MM.1S (cell line): ENCODE results near the gene DNAJC5.
"Not testable (repeated sequence)": the region's sequence is repeated elsewhere in the genome, so short reads cannot be mapped to it uniquely, and the experiment has no call there.

Experiments used
- DNase-seq: peaks from one replicate; pipeline ENCODE4 v3.0.0-alpha.2; 2015
- H2AFZ ChIP-seq: fragments of 300-600 bp; sonication (generic); 2 replicates; pipeline ENCODE4 v1.6.0; 2016; ENCODE audit warnings: antibody characterized with exemption, low read length
- H3F3A ChIP-seq: fragments of 300-600 bp; sonication (generic); 2 replicates; pipeline ENCODE4 v1.6.1; 2016; ENCODE audit warnings: mild to moderate bottlenecking, antibody characterized with exemption, low read length, moderate library complexity, mixed read lengths; ENCODE audit not compliant: insufficient read depth
- H3K27ac ChIP-seq: fragments of 300-600 bp; sonication (generic); 2 replicates; pipeline ENCODE4 v1.5.1; 2016; ENCODE audit warnings: mild to moderate bottlenecking, low read length
- H3K27me3 ChIP-seq: fragments of 300-600 bp; sonication (generic); replicated peaks from 2 replicates; pipeline ENCODE4 v1.6.0; 2016; ENCODE audit warnings: low read length; ENCODE audit not compliant: insufficient read depth
- H3K36me3 ChIP-seq: fragments of 300-600 bp; sonication (generic); replicated peaks from 2 replicates; pipeline ENCODE4 v1.6.1; 2016; ENCODE audit warnings: mild to moderate bottlenecking, low read length, mixed read lengths; ENCODE audit not compliant: insufficient read depth
- H3K4me1 ChIP-seq: fragments of 300-600 bp; sonication (generic); 2 replicates; pipeline ENCODE4 v1.6.1; 2016; ENCODE audit warnings: low read length, mixed read lengths
- H3K4me2 ChIP-seq: fragments of 300-600 bp; sonication (generic); 2 replicates; pipeline ENCODE4 v1.6.0; 2016; ENCODE audit warnings: low read depth, low read length
- H3K4me3 ChIP-seq: fragments of 300-600 bp; sonication (generic); 2 replicates; pipeline ENCODE4 v1.5.1; 2016; ENCODE audit warnings: low read length, mixed read lengths
- H3K79me2 ChIP-seq: fragments of 300-600 bp; sonication (generic); 2 replicates; pipeline ENCODE4 v1.6.1; 2016; ENCODE audit warnings: mixed run types, low read length, mixed read lengths
- H3K9ac ChIP-seq: fragments of 300-600 bp; sonication (generic); 2 replicates; pipeline ENCODE4 v1.6.1; 2016; ENCODE audit warnings: low read length, mixed read lengths
- H3K9me2 ChIP-seq: fragments of 300-600 bp; sonication (generic); replicated peaks from 2 replicates; pipeline ENCODE4 v1.6.1; 2016; ENCODE audit warnings: mild to moderate bottlenecking, low read length, mixed read lengths; ENCODE audit not compliant: insufficient read depth
- H3K9me3 ChIP-seq: fragments of 300-600 bp; sonication (generic); replicated peaks from 2 replicates; pipeline ENCODE4 v1.6.1; 2016; ENCODE audit warnings: mild to moderate bottlenecking, low read length, mixed read lengths; ENCODE audit not compliant: insufficient read depth
- H4K20me1 ChIP-seq: fragments of 300-600 bp; sonication (generic); 2 replicates; pipeline ENCODE4 v1.6.1; 2016; ENCODE audit warnings: mild to moderate bottlenecking, low read length, moderate library complexity, mixed read lengths; ENCODE audit not compliant: insufficient read depth
- EZH2 ChIP-seq: fragments of 300-600 bp; sonication (generic); optimal IDR thresholded peaks from 2 replicates; pipeline ENCODE3; 2017; ENCODE audit warnings: low read depth, mild to moderate bottlenecking, antibody characterized with exemption, low read length, mixed read lengths
- EZH2phosphoT487 ChIP-seq: fragments of 300-600 bp; sonication (generic); IDR thresholded peaks from 2 replicates; pipeline ENCODE4 v1.6.1; 2018; ENCODE audit warnings: antibody characterized with exemption, low read length
- TF ChIP-seq, protein P1 (sequence below): fragments of 300-600 bp; sonication (generic); IDR thresholded peaks from 2 replicates; pipeline ENCODE4 v1.5.1; 2016; ENCODE audit warnings: antibody characterized with exemption, low read length, mixed read lengths

The DNAJC5 gene

DNA sequence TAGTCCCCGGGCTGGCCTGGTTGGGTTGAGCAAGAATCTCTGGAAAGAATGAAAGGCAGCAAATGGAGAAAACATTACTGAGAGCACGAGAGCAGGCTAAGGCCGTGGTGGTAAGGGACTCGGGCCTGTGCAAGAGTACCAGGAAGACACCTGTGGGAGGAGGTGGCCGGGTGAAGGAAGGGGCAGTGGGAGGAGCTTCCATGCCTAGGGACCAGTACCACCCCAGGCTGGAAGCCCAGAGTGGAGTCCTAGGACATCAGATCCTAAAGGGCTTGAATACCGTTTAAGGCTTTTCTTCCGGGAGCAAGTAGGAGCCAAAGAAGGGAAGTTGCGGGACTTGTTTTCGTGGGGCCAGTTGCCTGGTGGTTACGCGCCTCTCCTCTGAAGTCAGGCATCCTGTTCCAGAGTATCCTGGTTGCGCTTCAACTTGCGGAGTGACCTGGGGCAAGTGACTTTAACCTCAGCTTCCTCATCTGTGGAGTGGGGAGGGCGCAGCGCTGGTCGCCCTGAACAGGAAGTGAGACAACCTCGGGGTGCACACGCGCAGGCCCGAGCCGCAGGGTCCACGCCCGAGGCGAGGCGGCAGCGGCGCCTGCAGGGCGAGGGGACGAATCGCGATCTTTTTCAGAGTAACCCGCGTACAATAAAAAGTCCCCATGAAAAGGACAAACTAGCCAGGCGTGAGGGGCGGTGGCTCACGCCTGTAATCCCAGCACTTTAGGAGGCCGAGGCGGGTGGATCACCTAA, 31.0 kb upstream of the DNAJC5 start:
- H3K4me1 ChIP-seq: peaks cover 8% of the 10 kb centered on the region
- TF ChIP-seq EZH2phosphoT487 (no peak), EZH2 (no peak)
- TF ChIP-seq, protein P1, sequence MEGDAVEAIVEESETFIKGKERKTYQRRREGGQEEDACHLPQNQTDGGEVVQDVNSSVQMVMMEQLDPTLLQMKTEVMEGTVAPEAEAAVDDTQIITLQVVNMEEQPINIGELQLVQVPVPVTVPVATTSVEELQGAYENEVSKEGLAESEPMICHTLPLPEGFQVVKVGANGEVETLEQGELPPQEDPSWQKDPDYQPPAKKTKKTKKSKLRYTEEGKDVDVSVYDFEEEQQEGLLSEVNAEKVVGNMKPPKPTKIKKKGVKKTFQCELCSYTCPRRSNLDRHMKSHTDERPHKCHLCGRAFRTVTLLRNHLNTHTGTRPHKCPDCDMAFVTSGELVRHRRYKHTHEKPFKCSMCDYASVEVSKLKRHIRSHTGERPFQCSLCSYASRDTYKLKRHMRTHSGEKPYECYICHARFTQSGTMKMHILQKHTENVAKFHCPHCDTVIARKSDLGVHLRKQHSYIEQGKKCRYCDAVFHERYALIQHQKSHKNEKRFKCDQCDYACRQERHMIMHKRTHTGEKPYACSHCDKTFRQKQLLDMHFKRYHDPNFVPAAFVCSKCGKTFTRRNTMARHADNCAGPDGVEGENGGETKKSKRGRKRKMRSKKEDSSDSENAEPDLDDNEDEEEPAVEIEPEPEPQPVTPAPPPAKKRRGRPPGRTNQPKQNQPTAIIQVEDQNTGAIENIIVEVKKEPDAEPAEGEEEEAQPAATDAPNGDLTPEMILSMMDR: peak; percentile 75
- H4K20me1 ChIP-seq: no peaks in the 10 kb centered on the region
- peak overlapping the region; percentile 96 for H3K4me2 ChIP-seq
- peak overlapping the region; percentile 59 for H2AFZ ChIP-seq
- 0 out of 2 replicates have a peak, but pooled peaks cover 2% of the 10 kb centered on the region for H3K27me3 ChIP-seq
- DNase-seq: peak; percentile 90
- 0 out of 2 replicates have a peak, but pooled peaks cover 2% of the 10 kb centered on the region for H3K36me3 ChIP-seq
- peaks cover 47% of the 10 kb centered on the region for H3K79me2 ChIP-seq
- H3K9ac ChIP-seq: peak overlapping the region; percentile 63
- H3K9me2 ChIP-seq: no peaks in the 10 kb centered on the region
- H3K9me3 ChIP-seq: no peaks in the 10 kb centered on the region
- peaks cover 20% of the 10 kb centered on the region; the same call in 1 of the 2 replicates for H3F3A ChIP-seq
- peak overlapping the region; percentile 92 for H3K4me3 ChIP-seq
- peak overlapping the region; percentile 70 for H3K27ac ChIP-seq

DNA sequence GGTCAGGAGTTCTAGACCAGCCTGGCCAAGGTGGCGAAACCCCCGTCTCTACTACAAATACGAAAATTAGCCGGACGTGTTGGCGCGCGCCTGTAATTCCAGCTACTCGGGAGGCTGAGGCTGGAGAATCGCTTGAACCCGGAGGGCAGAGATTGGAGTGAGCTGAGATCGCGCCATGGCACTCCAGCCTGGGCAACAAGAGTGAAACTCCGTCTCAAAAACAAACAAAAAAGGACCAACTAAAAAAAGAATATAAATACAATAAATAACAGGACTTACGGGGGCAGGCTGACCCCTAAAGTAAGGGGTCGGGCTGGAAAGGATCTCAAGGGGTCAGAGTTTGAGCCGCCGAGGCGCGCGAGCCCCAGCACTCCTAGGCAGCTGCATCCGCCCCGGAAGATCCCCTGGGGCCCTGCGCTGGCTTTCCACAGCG, 30.4 kb upstream of the DNAJC5 start:
- Histone ChIP-seq H2AFZ (peak overlapping the region; percentile 59), H3K27ac (peak overlapping the region; percentile 70; the same call in 1 of the 2 replicates)

DNA sequence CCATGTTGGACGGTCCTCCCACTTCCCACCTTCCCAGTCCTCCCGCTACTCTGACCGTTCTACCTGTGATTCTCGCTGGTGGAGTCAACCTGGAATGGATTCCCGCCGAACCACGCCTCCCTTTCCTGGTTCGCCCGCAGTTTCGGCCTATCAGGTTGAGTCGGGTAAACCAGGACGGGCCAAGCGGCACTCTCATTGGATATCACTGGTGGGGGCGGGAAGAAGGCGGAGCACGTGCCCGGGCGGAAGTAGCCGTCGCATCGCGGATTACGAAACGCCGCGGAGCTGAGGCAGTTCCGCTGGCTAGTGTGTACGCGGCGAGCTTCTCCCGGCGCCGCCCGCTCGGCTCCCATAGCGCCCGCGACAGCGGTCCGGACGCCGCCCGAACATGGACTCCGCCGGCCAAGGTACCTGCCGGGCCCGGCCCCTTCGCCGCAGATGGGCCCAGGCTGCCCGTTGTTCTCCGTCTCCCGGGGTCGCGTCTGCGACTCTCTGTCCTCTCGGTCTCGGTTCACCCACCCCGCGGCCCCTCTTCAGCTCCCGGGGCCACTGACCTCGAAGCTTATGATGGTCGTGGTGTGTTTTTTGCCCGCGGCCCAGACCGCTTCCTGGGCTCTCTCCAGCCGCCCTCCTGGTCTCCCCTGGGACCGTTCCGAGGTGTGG, 29.8 kb upstream of the DNAJC5 start, which contains the start of gene TPD52L2:
TSS of gene TPD52L2 (plus strand) at position 293 of the 663 bp plus-strand sequence. CDS start at position 389, 96 bp downstream.
- Histone ChIP-seq H3K9me3 (no peaks in the 10 kb centered on the region), H4K20me1 (no peaks in the 10 kb centered on the region), H3K9me2 (no peaks in the 10 kb centered on the region), H3K79me2 (peaks cover 56% of the 10 kb centered on the region), H3K4me3 (peak within 1 kb of the TSS; percentile 92), H3K4me1 (peaks cover 8% of the 10 kb centered on the region), H3F3A (peaks cover 20% of the 10 kb centered on the region; the same call in 1 of the 2 replicates), H3K27ac (peak within 1 kb of the TSS; percentile 70), H3K4me2 (peak within 1 kb of the TSS; percentile 96), H3K27me3 (no peaks in the 10 kb centered on the region), H3K9ac (peak within 1 kb of the TSS; percentile 87), H3K36me3 (0 out of 2 replicates have a peak, but pooled peaks cover 2% of the 10 kb centered on the region), H2AFZ (peak within 1 kb of the TSS; percentile 91)
- DNase-seq: peak; percentile 98
- TF ChIP-seq EZH2: no peak
- no peak for TF ChIP-seq EZH2phosphoT487
- TF ChIP-seq, protein P1: no peak

More for the DNA sequence above, 30.4 kb upstream of the DNAJC5 start:
- peaks cover 8% of the 10 kb centered on the region for H3K4me1 ChIP-seq
- no peaks in the 10 kb centered on the region for H3K9me2 ChIP-seq
- H3K4me2 ChIP-seq: peak overlapping the region; percentile 96
- H3K27me3 ChIP-seq: no peaks in the 10 kb centered on the region
- peaks cover 20% of the 10 kb centered on the region; the same call in 1 of the 2 replicates for H3F3A ChIP-seq
- H3K36me3 ChIP-seq: 0 out of 2 replicates have a peak, but pooled peaks cover 2% of the 10 kb centered on the region
- H3K9me3 ChIP-seq: no peaks in the 10 kb centered on the region
- DNase-seq: peak; percentile 14
- no peaks in the 10 kb centered on the region for H4K20me1 ChIP-seq
- H3K4me3 ChIP-seq: peak overlapping the region; percentile 92
- H3K9ac ChIP-seq: peak overlapping the region; percentile 63
- peaks cover 53% of the 10 kb centered on the region for H3K79me2 ChIP-seq
- no peak for TF ChIP-seq EZH2
- TF ChIP-seq, protein P1: no peak

- H3K9me2 ChIP-seq, H3K9me3 ChIP-seq, H3K27me3 ChIP-seq, H2AFZ ChIP-seq, H3K9ac ChIP-seq, DNase-seq, H3K36me3 ChIP-seq, H4K20me1 ChIP-seq, H3K4me3 ChIP-seq, H3K4me2 ChIP-seq, H3K4me1 ChIP-seq, H3K27ac ChIP-seq: not testable (repeated sequence)
- Histone ChIP-seq H3K79me2 (peaks cover 56% of the 10 kb centered on the region), H3F3A (peaks cover 20% of the 10 kb centered on the region; the same call in 1 of the 2 replicates)
Measured at GRCh38 chr20:63867042-63867441, 27.9 kb upstream of the DNAJC5 start.
